Measurements from ENCODE around the gene CRAT.

The CRAT gene

GRCh38 chr9:129108805-129109536 is 1.6 kb downstream of the CRAT start:
- Histone ChIP-seq H3K9ac (ENCODE audit: low read depth, low read length) (no peak overlapping the region), H3K9me3 (ENCODE audit: insufficient read depth, low read depth, low read length) (no peaks in the 10 kb centered on the region), H3K27ac (ENCODE audit: low read depth, low read length) (no peak overlapping the region), H3K4me3 (ENCODE audit: low read length) (no peak overlapping the region), H3K27me3 (ENCODE audit: insufficient read depth, low read length) (peaks cover 21% of the 10 kb centered on the region), H3K4me1 (ENCODE audit: insufficient read depth, low read length) (0 out of 2 replicates have a peak, but pooled peaks cover 3% of the 10 kb centered on the region), H3K36me3 (ENCODE audit: insufficient read depth, low read length) (no peaks in the 10 kb centered on the region)
- WGBS, result 92% methylated on average over 10 of the region's 10 CpGs

- H3K36me3 ChIP-seq (ENCODE audit: insufficient read depth, low read length), result no peaks in the 10 kb centered on the region
- no peak overlapping the region for H3K27ac ChIP-seq (ENCODE audit: low read depth, low read length)
- 91% methylated on average over 13 of the region's 13 CpGs for WGBS
- peaks cover 21% of the 10 kb centered on the region for H3K27me3 ChIP-seq (ENCODE audit: insufficient read depth, low read length)
- 0 out of 2 replicates have a peak, but pooled peaks cover 3% of the 10 kb centered on the region for H3K4me1 ChIP-seq (ENCODE audit: insufficient read depth, low read length)
- no peak overlapping the region for H3K9ac ChIP-seq (ENCODE audit: low read depth, low read length)
- H3K4me3 ChIP-seq (ENCODE audit: low read length), result no peak overlapping the region
- no peaks in the 10 kb centered on the region for H3K9me3 ChIP-seq (ENCODE audit: insufficient read depth, low read depth, low read length)
Observed at GRCh38 chr9:129108083-129108804, 2.3 kb downstream of the CRAT start.

GRCh38 chr9:129107651-129108050 is 2.9 kb downstream of the CRAT start:
- Histone ChIP-seq H3K36me3 (ENCODE audit: insufficient read depth, low read length) (no peaks in the 10 kb centered on the region), H3K27me3 (ENCODE audit: insufficient read depth, low read length) (peaks cover 21% of the 10 kb centered on the region), H3K27ac (ENCODE audit: low read depth, low read length) (no peak overlapping the region), H3K4me1 (ENCODE audit: insufficient read depth, low read length) (0 out of 2 replicates have a peak, but pooled peaks cover 5% of the 10 kb centered on the region), H3K4me3 (ENCODE audit: low read length) (no peak overlapping the region), H3K9me3 (ENCODE audit: insufficient read depth, low read depth, low read length) (no peaks in the 10 kb centered on the region), H3K9ac (ENCODE audit: low read depth, low read length) (no peak overlapping the region)
- WGBS, result 92% methylated on average over 13 of the region's 13 CpGs

GRCh38 chr9:129105857-129106694 is 4.5 kb downstream of the CRAT start:
- Histone ChIP-seq H3K4me3 (ENCODE audit: low read length) (no peak overlapping the region), H3K4me1 (ENCODE audit: insufficient read depth, low read length) (0 out of 2 replicates have a peak, but pooled peaks cover 2% of the 10 kb centered on the region), H3K27me3 (ENCODE audit: insufficient read depth, low read length) (peaks cover 21% of the 10 kb centered on the region), H3K27ac (ENCODE audit: low read depth, low read length) (no peak overlapping the region), H3K9me3 (ENCODE audit: insufficient read depth, low read depth, low read length) (no peaks in the 10 kb centered on the region), H3K9ac (ENCODE audit: low read depth, low read length) (no peak overlapping the region), H3K36me3 (ENCODE audit: insufficient read depth, low read length) (no peaks in the 10 kb centered on the region)
- WGBS, result 93% methylated on average over 17 of the region's 17 CpGs

- Histone ChIP-seq H3K9ac (ENCODE audit: low read depth, low read length) (no peak overlapping the region), H3K4me1 (ENCODE audit: insufficient read depth, low read length) (0 out of 2 replicates have a peak, but pooled peaks cover 2% of the 10 kb centered on the region), H3K27me3 (ENCODE audit: insufficient read depth, low read length) (peaks cover 10% of the 10 kb centered on the region), H3K4me3 (ENCODE audit: low read length) (no peak overlapping the region), H3K9me3 (ENCODE audit: insufficient read depth, low read depth, low read length) (no peaks in the 10 kb centered on the region), H3K36me3 (ENCODE audit: insufficient read depth, low read length) (no peaks in the 10 kb centered on the region), H3K27ac (ENCODE audit: low read depth, low read length) (no peak overlapping the region)
- WGBS, result 93% methylated on average over 11 of the region's 11 CpGs
Observed at GRCh38 chr9:129104051-129104450, 6.5 kb downstream of the CRAT start.

GRCh38 chr9:129103595-129103965 is 7.0 kb downstream of the CRAT start:
- Histone ChIP-seq H3K36me3 (ENCODE audit: insufficient read depth, low read length) (no peaks in the 10 kb centered on the region), H3K4me1 (ENCODE audit: insufficient read depth, low read length) (0 out of 2 replicates have a peak, but pooled peaks cover 2% of the 10 kb centered on the region)
- 88% methylated on average over 4 of the region's 4 CpGs for WGBS

GRCh38 chr9:129102791-129103594 is 7.6 kb downstream of the CRAT start:
- H3K4me3 ChIP-seq (ENCODE audit: low read length), result no peak overlapping the region
- WGBS, result 50% methylated on average over 14 of the region's 14 CpGs

More at GRCh38 chr9:129103595-129103965, 7.0 kb downstream of the CRAT start:
- Histone ChIP-seq H3K27ac (ENCODE audit: low read depth, low read length) (no peak overlapping the region), H3K4me3 (ENCODE audit: low read length) (no peak overlapping the region), H3K9ac (ENCODE audit: low read depth, low read length) (no peak overlapping the region), H3K27me3 (ENCODE audit: insufficient read depth, low read length) (peaks cover 5% of the 10 kb centered on the region), H3K9me3 (ENCODE audit: insufficient read depth, low read depth, low read length) (no peaks in the 10 kb centered on the region)

GRCh38 chr9:129102095-129102525 is 8.5 kb downstream of the CRAT start:
- no peak overlapping the region for H3K27ac ChIP-seq (ENCODE audit: low read depth, low read length)
- WGBS, result 91% methylated on average over 13 of the region's 13 CpGs

More at GRCh38 chr9:129102791-129103594, 7.6 kb downstream of the CRAT start:
- Histone ChIP-seq H3K27me3 (ENCODE audit: insufficient read depth, low read length) (peaks cover 2% of the 10 kb centered on the region; the same call in 1 of the 2 replicates), H3K27ac (ENCODE audit: low read depth, low read length) (no peak overlapping the region), H3K9ac (ENCODE audit: low read depth, low read length) (no peak overlapping the region), H3K36me3 (ENCODE audit: insufficient read depth, low read length) (no peaks in the 10 kb centered on the region), H3K4me1 (ENCODE audit: insufficient read depth, low read length) (0 out of 2 replicates have a peak, but pooled peaks cover 2% of the 10 kb centered on the region), H3K9me3 (ENCODE audit: insufficient read depth, low read depth, low read length) (no peaks in the 10 kb centered on the region)

GRCh38 chr9:129101279-129101678 is 9.3 kb downstream of the CRAT start:
- Histone ChIP-seq H3K4me3 (ENCODE audit: low read length) (no peak overlapping the region), H3K27me3 (ENCODE audit: insufficient read depth, low read length) (0 out of 2 replicates have a peak, but pooled peaks cover 2% of the 10 kb centered on the region), H3K27ac (ENCODE audit: low read depth, low read length) (no peak overlapping the region), H3K36me3 (ENCODE audit: insufficient read depth, low read length) (no peaks in the 10 kb centered on the region), H3K9me3 (ENCODE audit: insufficient read depth, low read depth, low read length) (no peaks in the 10 kb centered on the region), H3K4me1 (ENCODE audit: insufficient read depth, low read length) (0 out of 2 replicates have a peak, but pooled peaks cover 2% of the 10 kb centered on the region), H3K9ac (ENCODE audit: low read depth, low read length) (no peak overlapping the region)
- 98% methylated on average over 7 of the region's 7 CpGs for WGBS

More at GRCh38 chr9:129102095-129102525, 8.5 kb downstream of the CRAT start:
- H3K27me3 ChIP-seq (ENCODE audit: insufficient read depth, low read length), result 0 out of 2 replicates have a peak, but pooled peaks cover 2% of the 10 kb centered on the region
- H3K4me3 ChIP-seq (ENCODE audit: low read length), result no peak overlapping the region
- H3K9ac ChIP-seq (ENCODE audit: low read depth, low read length), result no peak overlapping the region
- H3K9me3 ChIP-seq (ENCODE audit: insufficient read depth, low read depth, low read length), result no peaks in the 10 kb centered on the region
- H3K36me3 ChIP-seq (ENCODE audit: insufficient read depth, low read length), result no peaks in the 10 kb centered on the region
- H3K4me1 ChIP-seq (ENCODE audit: insufficient read depth, low read length), result 0 out of 2 replicates have a peak, but pooled peaks cover 2% of the 10 kb centered on the region
